Astrocyte (in vitro differentiated cells and primary cell): ENCODE results near the gene UTF1.

ENCODE experiments used
- EZH2 ChIP-seq: IDR thresholded peaks from 2 replicates; pipeline ENCODE4 v1.6.1; 2012; ENCODE audit warnings: mild to moderate bottlenecking, low read length, inconsistent platforms; ENCODE audit not compliant: insufficient read depth
- TF ChIP-seq, protein P1 (sequence below): IDR thresholded peaks from 2 replicates; pipeline ENCODE4 v1.5.1; 2011; ENCODE audit warnings: low read depth, mild to moderate bottlenecking, inconsistent platforms, low read length, moderate library complexity; ENCODE audit not compliant: insufficient read depth

DNA sequence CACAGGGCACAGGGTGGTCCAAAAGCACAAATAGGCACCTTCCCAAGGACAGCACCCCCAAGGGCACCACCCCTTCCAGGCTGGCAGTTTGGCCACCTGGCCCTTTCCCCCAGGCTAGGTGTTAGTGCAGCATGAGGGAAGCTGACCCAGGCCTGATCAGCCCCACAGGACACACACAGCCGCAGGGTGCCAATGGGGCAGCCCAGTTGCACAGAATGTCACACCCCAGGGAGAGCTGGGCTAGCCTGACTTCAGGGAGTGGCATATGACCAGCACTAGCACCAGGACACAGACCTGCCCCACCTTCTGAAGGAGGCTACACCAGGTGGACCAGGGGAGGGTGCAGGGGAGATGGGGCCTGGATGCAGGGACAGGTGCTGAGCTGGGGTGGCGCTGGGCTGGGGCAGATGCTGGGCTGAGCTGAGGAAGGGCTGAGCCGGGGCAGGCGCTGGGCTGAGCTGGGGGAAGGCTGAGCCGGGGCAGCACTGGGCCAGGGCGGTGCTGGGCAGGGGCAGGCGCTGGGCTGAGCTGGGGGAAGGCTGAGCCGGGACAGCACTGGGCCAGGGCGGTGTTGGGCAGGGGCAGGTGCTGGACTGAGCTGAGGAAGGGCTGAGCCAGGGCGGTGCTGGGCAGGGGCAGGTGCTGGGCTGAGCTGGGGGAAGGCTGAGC is 50.5 kb downstream of the UTF1 start:
- TF ChIP-seq, protein P1, sequence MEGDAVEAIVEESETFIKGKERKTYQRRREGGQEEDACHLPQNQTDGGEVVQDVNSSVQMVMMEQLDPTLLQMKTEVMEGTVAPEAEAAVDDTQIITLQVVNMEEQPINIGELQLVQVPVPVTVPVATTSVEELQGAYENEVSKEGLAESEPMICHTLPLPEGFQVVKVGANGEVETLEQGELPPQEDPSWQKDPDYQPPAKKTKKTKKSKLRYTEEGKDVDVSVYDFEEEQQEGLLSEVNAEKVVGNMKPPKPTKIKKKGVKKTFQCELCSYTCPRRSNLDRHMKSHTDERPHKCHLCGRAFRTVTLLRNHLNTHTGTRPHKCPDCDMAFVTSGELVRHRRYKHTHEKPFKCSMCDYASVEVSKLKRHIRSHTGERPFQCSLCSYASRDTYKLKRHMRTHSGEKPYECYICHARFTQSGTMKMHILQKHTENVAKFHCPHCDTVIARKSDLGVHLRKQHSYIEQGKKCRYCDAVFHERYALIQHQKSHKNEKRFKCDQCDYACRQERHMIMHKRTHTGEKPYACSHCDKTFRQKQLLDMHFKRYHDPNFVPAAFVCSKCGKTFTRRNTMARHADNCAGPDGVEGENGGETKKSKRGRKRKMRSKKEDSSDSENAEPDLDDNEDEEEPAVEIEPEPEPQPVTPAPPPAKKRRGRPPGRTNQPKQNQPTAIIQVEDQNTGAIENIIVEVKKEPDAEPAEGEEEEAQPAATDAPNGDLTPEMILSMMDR = no peak
- TF ChIP-seq EZH2 = no peak
